PFSK-1 (cell line): ENCODE results near the gene EEF2.

Source experiments
- POLR2AphosphoS5 ChIP-seq: IDR thresholded peaks from 2 replicates; pipeline ENCODE4 v1.6.1; 2012; ENCODE audit warnings: low read depth, mild to moderate bottlenecking, control low read depth, low read length, moderate library complexity
- TF ChIP-seq, protein P1 (sequence below), 2 experiments: IDR thresholded peaks; 2 replicates each; pipeline versions ENCODE4 v1.6.1 to v1.8.0; 2011 to 2012; ENCODE audit warnings: low read depth in 2 of 2, low read length in 2 of 2, control low read depth in 1 of 2, inconsistent platforms in 1 of 2, mild to moderate bottlenecking in 1 of 2, moderate library complexity in 1 of 2; ENCODE audit not compliant: insufficient read depth in 1 of 2

GRCh38 chr19:3958836-3959765, 26.2 kb downstream of the EEF2 start:
- TF ChIP-seq POLR2AphosphoS5 = no peak
- TF ChIP-seq, protein P1, sequence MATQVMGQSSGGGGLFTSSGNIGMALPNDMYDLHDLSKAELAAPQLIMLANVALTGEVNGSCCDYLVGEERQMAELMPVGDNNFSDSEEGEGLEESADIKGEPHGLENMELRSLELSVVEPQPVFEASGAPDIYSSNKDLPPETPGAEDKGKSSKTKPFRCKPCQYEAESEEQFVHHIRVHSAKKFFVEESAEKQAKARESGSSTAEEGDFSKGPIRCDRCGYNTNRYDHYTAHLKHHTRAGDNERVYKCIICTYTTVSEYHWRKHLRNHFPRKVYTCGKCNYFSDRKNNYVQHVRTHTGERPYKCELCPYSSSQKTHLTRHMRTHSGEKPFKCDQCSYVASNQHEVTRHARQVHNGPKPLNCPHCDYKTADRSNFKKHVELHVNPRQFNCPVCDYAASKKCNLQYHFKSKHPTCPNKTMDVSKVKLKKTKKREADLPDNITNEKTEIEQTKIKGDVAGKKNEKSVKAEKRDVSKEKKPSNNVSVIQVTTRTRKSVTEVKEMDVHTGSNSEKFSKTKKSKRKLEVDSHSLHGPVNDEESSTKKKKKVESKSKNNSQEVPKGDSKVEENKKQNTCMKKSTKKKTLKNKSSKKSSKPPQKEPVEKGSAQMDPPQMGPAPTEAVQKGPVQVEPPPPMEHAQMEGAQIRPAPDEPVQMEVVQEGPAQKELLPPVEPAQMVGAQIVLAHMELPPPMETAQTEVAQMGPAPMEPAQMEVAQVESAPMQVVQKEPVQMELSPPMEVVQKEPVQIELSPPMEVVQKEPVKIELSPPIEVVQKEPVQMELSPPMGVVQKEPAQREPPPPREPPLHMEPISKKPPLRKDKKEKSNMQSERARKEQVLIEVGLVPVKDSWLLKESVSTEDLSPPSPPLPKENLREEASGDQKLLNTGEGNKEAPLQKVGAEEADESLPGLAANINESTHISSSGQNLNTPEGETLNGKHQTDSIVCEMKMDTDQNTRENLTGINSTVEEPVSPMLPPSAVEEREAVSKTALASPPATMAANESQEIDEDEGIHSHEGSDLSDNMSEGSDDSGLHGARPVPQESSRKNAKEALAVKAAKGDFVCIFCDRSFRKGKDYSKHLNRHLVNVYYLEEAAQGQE (IDR thresholded peaks at IDR 0.05; ENCODE audit: insufficient read depth in 1 of 2, low read depth in 2 of 2, low read length in 2 of 2) = no peak
